ENCODE data around the gene CFAP65. TPM values are rescaled to one million over a fixed set of nuclear protein-coding genes. Genes with fewer than 3 reads are reported as not detected.

The CFAP65 gene
- total RNA-seq, 6 experiments from 2014 or later = not detected

DNA sequence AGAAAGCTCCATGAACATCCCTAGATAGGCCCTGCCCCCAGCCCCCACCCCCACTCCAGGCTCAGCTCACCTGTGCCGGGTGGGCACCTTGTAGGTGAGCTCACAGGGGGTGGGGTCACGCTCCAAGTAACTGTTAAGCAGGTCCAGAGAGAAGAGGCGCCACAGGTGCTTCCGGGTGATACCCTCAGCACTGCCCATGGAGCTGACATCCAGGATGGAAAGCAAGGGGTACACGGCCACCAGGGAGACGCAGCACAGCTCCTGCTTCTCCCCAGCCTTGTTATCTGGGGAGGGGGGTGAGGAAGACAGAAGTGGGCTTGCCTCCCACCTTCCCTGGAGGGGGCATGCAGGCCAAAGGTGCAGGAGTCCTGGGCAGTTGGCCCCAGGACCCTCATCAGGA, 21.9 kb downstream of the CFAP65 start:
- Histone ChIP-seq H3K9me3 (no peaks in the 10 kb centered on the region), H3K4me1 (no peaks in the 10 kb centered on the region), H3K36me3 (no peaks in the 10 kb centered on the region), H3K4me3 (no peak overlapping the region), H3K27ac (no peak overlapping the region), H3K27me3 (no peaks in the 10 kb centered on the region)
- ATAC-seq = no peak
- 70% methylated on average over 2 of the region's 6 CpGs for WGBS (ENCODE audit: insufficient coverage, low coverage, low lambda C conversion rate, missing lambda C conversion rate)
- TF ChIP-seq POLR2A (IDR thresholded peaks at IDR 0.05) = no peak
- TF ChIP-seq, protein P1, sequence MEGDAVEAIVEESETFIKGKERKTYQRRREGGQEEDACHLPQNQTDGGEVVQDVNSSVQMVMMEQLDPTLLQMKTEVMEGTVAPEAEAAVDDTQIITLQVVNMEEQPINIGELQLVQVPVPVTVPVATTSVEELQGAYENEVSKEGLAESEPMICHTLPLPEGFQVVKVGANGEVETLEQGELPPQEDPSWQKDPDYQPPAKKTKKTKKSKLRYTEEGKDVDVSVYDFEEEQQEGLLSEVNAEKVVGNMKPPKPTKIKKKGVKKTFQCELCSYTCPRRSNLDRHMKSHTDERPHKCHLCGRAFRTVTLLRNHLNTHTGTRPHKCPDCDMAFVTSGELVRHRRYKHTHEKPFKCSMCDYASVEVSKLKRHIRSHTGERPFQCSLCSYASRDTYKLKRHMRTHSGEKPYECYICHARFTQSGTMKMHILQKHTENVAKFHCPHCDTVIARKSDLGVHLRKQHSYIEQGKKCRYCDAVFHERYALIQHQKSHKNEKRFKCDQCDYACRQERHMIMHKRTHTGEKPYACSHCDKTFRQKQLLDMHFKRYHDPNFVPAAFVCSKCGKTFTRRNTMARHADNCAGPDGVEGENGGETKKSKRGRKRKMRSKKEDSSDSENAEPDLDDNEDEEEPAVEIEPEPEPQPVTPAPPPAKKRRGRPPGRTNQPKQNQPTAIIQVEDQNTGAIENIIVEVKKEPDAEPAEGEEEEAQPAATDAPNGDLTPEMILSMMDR (IDR thresholded peaks at IDR 0.05) = no peak
- intact Hi-C loops (cut with DNase I) = no loop called here
- no peak for DNase-seq

DNA sequence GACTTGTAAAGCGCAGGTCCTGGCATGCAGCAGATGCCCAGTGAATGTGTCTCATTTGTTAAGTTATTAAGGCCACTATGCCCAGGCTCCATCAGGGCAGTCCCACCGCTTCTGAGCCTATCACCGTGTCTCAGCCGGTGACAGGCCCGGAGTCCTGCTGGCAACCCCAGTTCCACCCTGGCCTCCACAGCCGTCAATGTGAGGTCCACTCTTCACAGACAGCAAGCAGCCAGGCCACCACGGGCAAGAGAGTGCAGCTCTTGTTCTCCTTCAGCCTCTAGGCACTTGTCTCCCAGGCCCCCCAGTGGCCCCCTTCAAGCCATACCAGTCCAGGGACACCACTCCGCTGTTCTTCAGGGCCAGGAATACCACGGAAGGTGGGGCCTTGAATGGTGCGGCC, 22.6 kb downstream of the CFAP65 start:
- Histone ChIP-seq H3K4me3 (no peak overlapping the region), H3K4me1 (no peaks in the 10 kb centered on the region), H3K36me3 (no peaks in the 10 kb centered on the region), H3K27ac (no peak overlapping the region), H3K9me3 (no peaks in the 10 kb centered on the region), H3K27me3 (no peaks in the 10 kb centered on the region)
- no CpG with 5 or more reads among the region's 10 CpGs for WGBS (ENCODE audit: insufficient coverage, low coverage, low lambda C conversion rate, missing lambda C conversion rate)
- DNase-seq = no peak
- TF ChIP-seq POLR2A (IDR thresholded peaks at IDR 0.05) = no peak
- TF ChIP-seq, protein P1 (IDR thresholded peaks at IDR 0.05) = no peak
- no peak for ATAC-seq
- intact Hi-C loops (cut with DNase I) = no loop called here

DNA sequence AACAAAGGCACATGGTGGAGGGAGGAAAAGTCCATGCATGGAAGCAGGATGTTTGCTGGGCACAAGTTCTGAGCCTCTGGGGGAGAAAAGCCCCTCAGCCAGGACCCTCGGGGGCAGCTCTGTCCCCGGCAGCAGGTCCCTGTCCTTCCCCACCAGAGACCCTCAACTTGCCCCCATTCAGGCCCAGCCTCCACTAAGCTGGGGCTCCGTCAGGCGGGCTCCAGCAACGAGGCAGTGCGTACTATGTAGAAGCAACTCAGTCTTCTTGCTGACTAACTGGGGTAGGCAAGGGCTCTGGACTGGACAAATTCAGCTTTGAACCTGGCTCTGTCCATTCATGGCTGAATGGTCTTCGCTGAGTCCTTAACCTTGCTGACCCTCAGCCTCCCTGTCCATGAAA, 23.0 kb downstream of the CFAP65 start:
- WGBS (ENCODE audit: insufficient coverage, low coverage, low lambda C conversion rate, missing lambda C conversion rate) = 60% methylated on average over 1 of the region's 7 CpGs
- DNase-seq = peak in 1 of 3 donors; percentile 23
- Histone ChIP-seq H3K4me3 (no peak overlapping the region), H3K4me1 (no peaks in the 10 kb centered on the region), H3K9me3 (no peaks in the 10 kb centered on the region), H3K27ac (no peak overlapping the region), H3K36me3 (no peaks in the 10 kb centered on the region), H3K27me3 (no peaks in the 10 kb centered on the region)
- ATAC-seq = no peak
- intact Hi-C loops (cut with DNase I) = no loop called here
- TF ChIP-seq, protein P1 (IDR thresholded peaks at IDR 0.05) = no peak
- TF ChIP-seq POLR2A (IDR thresholded peaks at IDR 0.05) = no peak

DNA sequence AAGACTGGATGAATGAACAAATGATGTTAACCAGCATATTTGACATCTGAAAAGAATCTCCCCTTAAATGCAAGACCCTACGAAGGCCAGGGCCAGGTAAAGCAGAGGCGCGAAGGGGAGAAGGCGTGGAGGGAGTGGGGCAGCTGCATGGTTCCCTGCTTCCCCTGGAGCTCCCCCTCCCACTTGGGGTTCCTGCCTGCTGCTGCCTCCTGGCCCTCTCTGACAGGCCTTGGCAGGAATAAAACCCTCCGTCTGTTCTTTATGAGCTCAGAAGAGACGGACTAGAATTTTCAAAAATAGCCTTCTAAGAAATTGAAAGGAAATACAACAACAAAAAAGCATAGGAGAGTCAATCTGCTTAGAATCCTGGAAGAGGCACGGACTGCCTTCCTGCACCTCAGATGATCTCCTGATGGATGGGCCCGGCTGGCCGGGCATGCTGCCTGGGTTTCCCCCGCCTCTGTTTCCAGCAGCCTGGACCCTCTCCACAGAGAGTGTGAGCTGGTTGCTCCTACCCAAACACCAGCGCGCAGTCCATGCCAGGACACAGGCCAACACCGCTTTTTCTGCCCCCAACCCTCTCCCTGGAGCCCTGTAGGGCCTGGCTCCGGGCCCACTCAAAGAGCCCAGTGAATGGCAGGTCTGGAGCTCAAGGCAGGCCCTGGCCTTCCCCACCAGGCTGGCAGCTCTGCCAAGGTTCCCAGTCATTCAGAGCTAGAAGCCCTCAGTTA, 23.9 kb downstream of the CFAP65 start:
- H3K4me1 ChIP-seq = no peaks in the 10 kb centered on the region
- intact Hi-C loops (cut with DNase I) = no loop called here
- no peaks in the 10 kb centered on the region for H3K27me3 ChIP-seq

More for the DNA sequence above, 23.9 kb downstream of the CFAP65 start:
- 63% methylated on average over 3 of the region's 14 CpGs for WGBS (ENCODE audit: insufficient coverage, low coverage, low lambda C conversion rate, missing lambda C conversion rate)
- Histone ChIP-seq H3K4me3 (no peak overlapping the region), H3K36me3 (no peaks in the 10 kb centered on the region), H3K9me3 (no peaks in the 10 kb centered on the region), H3K27ac (no peak overlapping the region)
- peak in 1 of 3 donors; percentile 37 for DNase-seq
- no peak for ATAC-seq
- TF ChIP-seq POLR2A (IDR thresholded peaks at IDR 0.05) = no peak
- TF ChIP-seq, protein P1 (IDR thresholded peaks at IDR 0.05) = no peak

Data from right lobe of liver (tissue), 6 donors.